ENCODE results near the gene NUCKS1. TPM values are rescaled to one million over a fixed set of nuclear protein-coding genes. Genes with fewer than 3 reads are reported as not detected.

NUCKS1 gene
- total RNA-seq, 1 donor from 2014 or later, result 42.1 TPM

GRCh38 chr1:205775717-205776056 is 25.7 kb upstream of the NUCKS1 start:
- H3K27me3 ChIP-seq, result no peaks in the 10 kb centered on the region
- H3K36me3 ChIP-seq, result peaks cover 0 to 2% of the 10 kb centered on the region in 2 donors
- H3K9me3 ChIP-seq, result no peaks in the 10 kb centered on the region
- TF ChIP-seq CTCF (IDR thresholded peaks at IDR 0.05), result no peak
- no peak for DNase-seq (ENCODE audit: low spot score in 2 of 2)
- peak overlapping the region; percentile 77 to 93 for H3K4me3 ChIP-seq
- peaks cover 5 to 11% of the 10 kb centered on the region in 2 donors for H3K4me1 ChIP-seq
- H3K27ac ChIP-seq, result peak overlapping the region; percentile 82 to 90
- intact Hi-C loops (cut with DNase I), result loop anchor here (1.0 kb wide), 2 partner anchors 25 to 38 kb away; partner anchors contain the start of genes NUCKS1 and SLC41A1

- Histone ChIP-seq H3K4me1 (peaks cover 5 to 11% of the 10 kb centered on the region in 2 donors), H3K4me3 (peak within 1 kb of the TSS; percentile 77 to 93), H3K9me3 (no peaks in the 10 kb centered on the region), H3K27me3 (no peaks in the 10 kb centered on the region), H3K36me3 (peaks cover 0 to 8% of the 10 kb centered on the region in 2 donors), H3K27ac (peak within 1 kb of the TSS; percentile 82 to 90)
- intact Hi-C loops (cut with DNase I), result loop anchor here (1.0 kb wide), 2 partner anchors 25 to 38 kb away; partner anchors contain the start of genes NUCKS1 and SLC41A1
- peak; percentile 58 to 93 for DNase-seq (ENCODE audit: low spot score in 2 of 2)
- TF ChIP-seq CTCF (IDR thresholded peaks at IDR 0.05), result no peak
Measured at GRCh38 chr1:205775015-205775716, 25.2 kb upstream of the NUCKS1 start, which contains the start of gene RAB29. TSS of gene RAB29 (minus strand) at chr1:205775482. CDS start at chr1:205774956, 526 bp downstream.

GRCh38 chr1:205774198-205775014 is 24.4 kb upstream of the NUCKS1 start:
- no peak for TF ChIP-seq CTCF (IDR thresholded peaks at IDR 0.05)
- H3K4me1 ChIP-seq, result peaks cover 5 to 11% of the 10 kb centered on the region in 2 donors
- H3K27ac ChIP-seq, result peak overlapping the region; percentile 82 to 90
- no peak for DNase-seq (ENCODE audit: low spot score in 2 of 2)
- H3K36me3 ChIP-seq, result peaks cover 3 to 13% of the 10 kb centered on the region in 2 donors
- H3K27me3 ChIP-seq, result no peaks in the 10 kb centered on the region
- H3K9me3 ChIP-seq, result no peaks in the 10 kb centered on the region
- intact Hi-C loops (cut with DNase I), result loop anchor here (1.0 kb wide), 2 partner anchors 24 to 39 kb away; partner anchors contain the start of genes NUCKS1 and SLC41A1
- H3K4me3 ChIP-seq, result peak overlapping the region; percentile 77 to 93

- TF ChIP-seq CTCF (IDR thresholded peaks at IDR 0.05), result no peak
- H3K4me3 ChIP-seq, result no peak overlapping the region
Measured at GRCh38 chr1:205772607-205773032, 22.6 kb upstream of the NUCKS1 start.

GRCh38 chr1:205770618-205771017 is 20.6 kb upstream of the NUCKS1 start:
- no peak overlapping the region for H3K4me3 ChIP-seq
- intact Hi-C loops (cut with DNase I), result no loop called here
- no peaks in the 10 kb centered on the region for H3K27me3 ChIP-seq
- H3K36me3 ChIP-seq, result peaks cover 3 to 25% of the 10 kb centered on the region in 2 donors
- H3K4me1 ChIP-seq, result peaks cover 0 to 6% of the 10 kb centered on the region in 2 donors
- no peaks in the 10 kb centered on the region for H3K9me3 ChIP-seq
- no peak for DNase-seq (ENCODE audit: low spot score in 2 of 2)
- no peak for TF ChIP-seq CTCF (IDR thresholded peaks at IDR 0.05)
- no peak overlapping the region for H3K27ac ChIP-seq

More at GRCh38 chr1:205772607-205773032, 22.6 kb upstream of the NUCKS1 start:
- Histone ChIP-seq H3K27me3 (no peaks in the 10 kb centered on the region), H3K4me1 (peaks cover 5 to 11% of the 10 kb centered on the region in 2 donors), H3K36me3 (peaks cover 3 to 18% of the 10 kb centered on the region in 2 donors), H3K27ac (no peak overlapping the region), H3K9me3 (no peaks in the 10 kb centered on the region)
- DNase-seq (ENCODE audit: low spot score in 2 of 2), result no peak
- intact Hi-C loops (cut with DNase I), result no loop called here
